Femur (tissue), 1 donor: ENCODE results near the gene ZMYND8.

ENCODE experiments used
- DNase-seq: peaks from one replicate; pipeline ENCODE4 v3.0.0-alpha.2; 2017

ZMYND8 gene

DNA sequence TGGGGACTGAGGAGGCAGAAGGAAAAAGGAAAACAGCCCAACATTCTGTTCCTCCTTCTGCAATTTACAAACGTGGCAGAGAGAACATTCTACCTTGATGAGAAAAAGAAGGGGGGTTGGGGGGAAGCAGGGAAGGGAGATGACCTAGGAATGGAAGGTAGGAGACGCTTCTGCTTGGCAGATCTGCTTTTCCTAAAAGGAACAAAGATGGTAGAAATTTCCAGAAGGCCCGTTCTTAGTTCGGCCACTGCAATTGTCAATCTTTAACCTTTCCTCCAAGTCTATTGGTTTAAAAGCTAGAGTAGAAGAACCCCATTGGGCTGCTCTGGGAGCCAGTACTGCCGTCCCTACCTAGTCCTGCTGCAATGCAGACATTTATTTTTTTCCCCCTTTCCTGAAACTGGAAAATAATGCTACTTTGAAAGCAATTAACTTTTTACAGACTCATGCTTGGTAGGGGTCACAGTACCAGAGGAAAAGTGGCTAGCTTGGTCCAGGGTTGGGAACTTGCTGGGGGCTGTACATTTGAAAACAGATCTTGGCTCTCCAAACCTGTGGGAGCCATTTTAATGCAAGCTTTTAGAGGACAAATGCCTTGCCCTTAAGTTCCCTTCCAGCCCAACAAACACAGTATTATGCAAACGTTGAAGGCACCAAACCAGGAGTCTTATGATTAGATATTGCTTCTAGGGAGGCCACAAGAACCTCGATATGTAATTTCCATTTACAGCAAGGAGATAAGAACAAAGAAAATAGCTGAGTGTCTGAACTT lies 2.6 kb downstream of the ZMYND8 start:
- DNase-seq: no peak

GRCh38 chr20:47353239-47353691 lies 3.2 kb downstream of the ZMYND8 start:
- DNase-seq: no peak

DNA sequence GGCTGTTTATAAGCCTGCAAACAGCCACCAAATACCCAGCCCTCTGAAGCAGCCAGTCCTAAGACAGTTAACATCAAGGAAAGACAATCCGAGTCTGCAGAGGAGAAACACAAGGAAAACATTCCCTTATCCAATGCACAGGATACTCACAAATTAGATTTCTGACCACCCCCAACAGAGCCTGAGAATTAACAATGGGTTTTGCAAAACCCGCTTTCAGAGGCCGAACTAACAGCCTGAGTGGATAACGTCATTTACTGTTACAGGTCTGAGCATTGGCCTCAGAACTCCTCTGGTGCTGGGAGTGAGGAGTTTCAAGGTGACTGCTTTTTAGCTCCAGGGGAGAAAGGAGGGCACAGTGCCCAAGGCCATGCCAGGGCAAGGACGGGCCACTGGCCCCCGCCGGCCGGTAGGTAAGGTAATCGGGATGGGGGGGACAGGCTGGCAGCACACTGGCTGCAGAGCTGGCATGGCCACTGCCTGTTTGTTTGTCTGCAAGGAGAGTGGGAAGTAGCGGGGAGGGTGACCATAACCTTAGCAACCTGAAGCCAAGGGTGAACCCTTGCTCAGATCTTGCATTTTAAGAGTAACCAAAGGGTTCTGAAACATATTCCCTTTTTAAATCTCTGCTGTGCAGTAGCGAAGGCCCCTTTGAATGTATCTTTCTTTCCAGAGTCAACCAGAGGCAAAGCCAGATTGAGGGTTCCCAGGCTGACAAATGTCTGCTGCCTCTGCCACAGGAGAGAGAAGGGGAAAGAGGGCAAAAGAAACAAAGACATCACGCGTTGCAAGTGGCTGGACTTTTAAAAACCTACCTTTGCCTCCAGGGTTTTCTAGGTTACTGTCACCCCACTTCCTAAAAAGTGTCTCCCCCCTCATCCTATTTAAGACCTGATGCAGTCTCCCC lies 3.9 kb downstream of the ZMYND8 start:
- DNase-seq: no peak

DNA sequence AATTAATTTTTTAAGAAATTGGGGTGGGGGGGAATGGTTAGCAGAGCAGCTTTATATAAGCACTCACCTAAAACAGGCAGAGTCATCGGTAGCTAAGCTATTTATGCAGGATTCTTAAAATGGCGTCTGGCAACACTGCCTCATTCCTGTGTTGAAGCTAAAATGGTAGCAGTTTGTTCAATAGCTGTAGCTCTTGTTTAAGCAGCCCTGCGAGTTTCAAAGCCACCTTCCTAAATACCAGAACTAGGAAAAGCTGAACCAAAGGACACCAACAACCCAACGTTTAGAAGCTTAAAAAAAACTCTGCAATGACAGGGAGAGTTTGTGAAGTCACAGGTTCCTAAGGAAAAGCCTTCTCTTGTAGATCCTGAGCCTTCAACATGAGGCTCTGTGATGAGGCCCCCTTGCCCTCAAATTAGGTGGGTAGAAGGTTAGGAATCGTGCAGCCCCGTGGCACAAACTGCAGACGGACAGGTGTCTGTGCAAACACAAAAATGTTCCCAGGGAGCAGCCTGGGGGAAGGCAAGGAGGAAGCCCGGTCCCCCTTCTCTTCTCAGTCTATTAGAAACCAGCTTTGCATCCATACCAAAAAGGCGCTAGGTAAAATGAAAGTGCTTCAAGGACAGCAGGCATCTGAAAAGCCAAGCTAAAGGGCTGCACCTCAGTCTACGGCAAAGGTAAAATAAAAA lies 4.7 kb downstream of the ZMYND8 start:
- DNase-seq: no peak

DNA sequence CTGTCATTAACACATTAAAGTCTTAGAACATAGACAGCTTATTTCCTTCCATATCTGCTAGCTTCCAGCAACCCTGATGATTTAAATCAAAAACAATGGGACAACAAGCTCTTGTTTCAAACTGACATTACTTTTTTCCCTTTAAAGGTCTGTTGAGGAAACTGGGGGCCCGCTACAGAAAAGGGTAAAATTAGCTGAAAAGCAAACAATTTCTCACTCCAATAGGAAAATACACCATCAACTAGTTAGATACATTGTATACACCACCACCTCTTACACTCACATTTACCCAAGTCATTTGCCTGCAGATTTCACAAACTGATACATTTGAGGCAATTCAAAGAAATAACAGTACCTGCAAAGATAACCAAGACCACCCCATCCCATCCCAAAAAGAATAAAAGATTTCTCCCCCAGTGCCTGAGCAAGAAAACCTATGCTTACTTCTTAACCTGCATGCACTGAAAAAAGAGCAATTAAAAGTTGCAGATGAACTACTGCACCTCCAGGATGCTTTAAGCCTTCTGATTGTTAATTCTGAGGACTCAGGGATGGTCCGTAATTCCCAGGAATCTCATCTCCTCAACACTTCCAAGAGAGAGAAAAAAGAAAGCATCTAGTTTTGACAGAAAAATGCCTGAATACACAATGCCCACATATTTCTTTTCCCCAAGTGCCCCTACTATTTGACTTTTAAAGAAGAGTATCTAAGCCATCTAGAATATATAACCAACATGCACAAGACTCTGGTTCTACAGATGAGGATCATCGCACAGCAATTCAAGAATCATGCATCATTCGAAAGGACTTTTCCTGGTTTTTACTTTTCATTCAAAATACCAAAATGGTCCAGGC lies 5.6 kb downstream of the ZMYND8 start:
- no peak for DNase-seq

GRCh38 chr20:47350181-47350550 lies 6.3 kb downstream of the ZMYND8 start:
- DNase-seq: no peak

- DNase-seq: no peak
Measured at GRCh38 chr20:47349365-47350180, 6.9 kb downstream of the ZMYND8 start.

DNA sequence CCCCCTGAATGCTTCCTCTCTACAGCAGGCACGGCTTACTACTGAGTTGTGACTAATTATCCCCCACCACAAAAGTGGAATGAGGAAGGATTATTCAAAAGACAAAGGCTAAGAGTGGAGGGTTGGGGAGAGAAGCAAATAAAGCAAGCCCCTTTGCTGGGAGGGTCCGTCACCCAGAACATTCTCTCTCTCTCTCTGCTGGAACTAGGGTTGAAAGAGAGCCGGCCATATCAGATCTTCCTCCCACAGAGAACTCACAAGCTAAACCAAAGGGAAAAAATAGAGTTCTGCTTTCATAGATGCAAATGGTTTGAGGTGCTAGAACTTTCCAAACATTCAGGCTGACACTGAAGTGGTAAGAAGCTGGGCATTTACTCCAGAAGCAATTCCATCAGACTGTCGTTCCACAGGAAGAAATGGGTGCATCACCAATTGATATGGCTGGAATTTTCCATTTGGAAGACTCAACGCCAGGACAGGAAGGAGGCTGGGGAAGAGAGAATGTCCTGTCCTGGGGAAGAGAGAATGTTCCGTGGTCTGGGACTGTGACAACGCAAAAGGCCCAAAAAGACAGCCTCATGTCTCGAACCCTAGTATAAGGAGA lies 7.9 kb downstream of the ZMYND8 start:
- DNase-seq: no peak

DNA sequence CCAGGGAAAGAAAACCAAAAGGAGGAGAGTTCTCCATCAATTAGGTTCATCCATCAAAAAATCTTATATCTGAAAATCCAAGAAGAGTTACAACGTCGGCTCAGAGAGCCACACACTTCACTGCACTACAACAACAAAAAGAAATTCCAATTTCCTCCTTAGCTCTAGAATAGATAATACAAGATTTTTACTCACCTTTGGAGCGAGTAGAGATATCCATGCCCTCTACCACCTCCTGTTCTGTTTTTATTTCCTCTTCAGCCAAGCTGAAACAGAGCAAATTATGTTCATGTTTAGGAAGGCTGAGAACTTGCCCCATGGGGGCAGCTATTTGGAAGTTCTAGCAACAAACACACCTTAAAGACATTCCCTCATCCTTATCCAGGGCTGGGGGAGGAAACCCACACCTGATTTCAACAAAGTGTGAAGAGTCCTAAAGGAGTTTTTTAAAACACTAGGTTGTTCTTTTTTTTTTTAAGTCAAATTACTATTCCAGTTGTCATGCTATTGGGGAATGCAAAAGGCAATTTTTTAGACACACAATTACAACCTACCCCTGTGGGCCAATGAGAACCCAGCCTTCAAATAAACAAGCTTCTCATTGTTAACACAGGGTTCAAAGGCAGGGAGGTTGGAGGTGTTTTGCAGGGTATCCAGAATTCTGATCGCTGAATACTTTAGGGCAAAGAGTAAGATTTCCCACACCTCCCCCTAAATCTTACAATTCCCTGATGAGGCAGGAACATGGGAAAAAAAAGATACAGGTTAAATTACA lies 8.7 kb downstream of the ZMYND8 start:
- no peak for DNase-seq

GRCh38 chr20:47346172-47346571 lies 10.3 kb downstream of the ZMYND8 start:
- no peak for DNase-seq

DNA sequence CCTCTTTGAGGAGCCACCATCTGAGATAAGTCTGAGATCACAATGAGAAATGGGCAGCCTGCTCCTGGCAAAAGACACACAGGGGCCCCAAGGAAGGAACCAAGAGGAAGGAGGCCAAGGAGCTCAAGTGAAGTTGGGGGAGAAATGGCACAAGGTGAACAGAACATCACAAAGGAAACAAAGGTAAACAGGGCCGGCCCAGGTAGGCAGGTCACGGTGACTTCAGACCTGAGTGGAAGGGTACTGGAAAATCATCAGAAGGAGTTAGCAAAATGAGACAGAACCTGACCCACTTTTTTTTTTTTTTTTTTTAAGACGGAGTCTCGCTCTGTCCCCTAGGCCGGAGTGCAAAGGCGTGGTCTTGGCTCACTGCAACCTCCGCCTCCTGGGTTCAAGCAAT lies 11.3 kb downstream of the ZMYND8 start:
- no peak for DNase-seq

- DNase-seq: no peak
Measured at GRCh38 chr20:47343007-47343472, 13.5 kb downstream of the ZMYND8 start.

DNA sequence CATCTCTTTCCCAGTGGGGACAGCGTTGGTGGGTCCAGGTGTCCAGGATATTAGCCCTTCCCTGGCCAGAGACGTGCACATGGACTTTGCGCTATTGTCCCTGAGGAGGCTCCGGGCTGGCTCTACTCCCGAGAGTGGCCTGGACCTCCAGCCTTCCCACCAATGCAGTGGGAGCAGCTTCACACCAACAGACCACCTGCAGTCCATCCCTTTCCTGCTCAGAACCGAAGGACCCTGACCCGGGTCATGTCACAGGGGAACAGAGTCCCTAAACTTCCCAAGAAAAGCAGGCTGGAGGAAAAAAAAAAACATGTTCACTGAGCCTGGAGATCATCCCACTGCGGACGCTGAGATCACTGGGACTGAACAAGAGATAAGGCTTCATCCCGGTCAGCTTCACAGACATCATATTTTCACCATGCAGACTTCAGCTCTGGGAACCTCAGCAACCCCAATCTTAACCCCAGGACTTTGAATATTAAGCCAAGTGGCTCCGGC lies 18.3 kb downstream of the ZMYND8 start:
- DNase-seq: no peak

DNA sequence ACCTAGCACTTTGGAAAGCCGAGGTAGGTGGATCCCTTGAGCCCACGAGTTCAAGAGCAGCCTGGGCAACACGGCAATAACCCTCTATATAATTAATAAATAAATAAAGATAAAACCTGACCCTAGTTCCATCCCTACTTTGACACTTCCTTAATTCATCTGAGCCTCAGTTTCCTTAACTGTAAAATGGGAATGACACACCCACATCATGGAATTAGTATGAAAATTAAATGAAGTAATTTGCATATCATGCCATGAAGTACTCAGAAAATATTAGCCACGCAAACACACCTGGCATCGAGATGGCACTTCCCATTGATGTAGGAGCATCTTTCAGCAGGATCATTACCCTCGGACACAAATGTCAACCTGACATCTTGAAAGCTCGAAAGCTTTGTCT lies 19.1 kb downstream of the ZMYND8 start:
- no peak for DNase-seq

GRCh38 chr20:47336129-47336754 lies 20.3 kb downstream of the ZMYND8 start:
- DNase-seq: peak; percentile 80

DNA sequence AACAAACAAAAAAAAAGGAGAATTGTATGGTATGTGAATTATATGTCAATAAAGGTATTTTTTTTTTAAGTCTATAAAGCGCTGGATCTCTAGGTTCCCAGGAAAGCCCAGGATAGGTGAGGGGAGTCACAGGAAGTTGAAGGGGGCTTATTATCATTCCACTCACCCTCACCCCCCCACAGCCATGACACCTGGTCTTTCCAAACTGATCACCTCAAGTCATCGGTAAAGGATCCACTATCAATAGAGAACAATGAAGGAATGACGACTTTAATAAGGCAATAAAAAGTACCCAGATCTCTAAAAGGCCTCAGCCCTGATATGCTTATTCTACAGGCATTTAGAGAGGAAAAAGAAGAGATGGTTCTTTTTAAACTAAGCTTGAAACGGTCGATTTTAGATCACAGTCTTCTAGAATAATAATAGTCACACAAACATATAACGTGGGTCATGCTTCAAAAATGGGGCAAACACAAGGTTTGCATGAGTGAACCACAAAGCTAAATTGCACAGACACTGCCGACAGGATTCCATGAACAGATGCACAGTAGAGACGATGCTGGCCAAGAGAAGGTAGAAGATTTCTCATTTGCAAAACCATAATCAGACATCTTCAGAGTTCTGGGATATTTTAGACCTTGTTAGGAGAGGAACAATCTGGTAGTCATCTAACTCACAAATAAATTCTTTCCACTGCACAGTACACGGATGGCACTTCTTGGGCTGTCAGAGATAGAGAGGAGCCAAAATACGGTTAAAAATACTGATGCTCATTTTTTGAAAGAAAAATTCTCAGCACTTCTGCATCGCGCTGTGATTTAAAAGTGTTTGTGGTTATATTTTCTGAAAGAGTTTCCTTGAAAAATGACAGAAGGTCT lies 21.0 kb downstream of the ZMYND8 start:
- no peak for DNase-seq

- DNase-seq: no peak
Measured at GRCh38 chr20:47334022-47334551, 22.4 kb downstream of the ZMYND8 start.
